Measurements from ENCODE around the gene RUNX2.

RUNX2 gene

GRCh38 chr6:45351667-45352066 lies 23.5 kb downstream of the RUNX2 start:
- no peak for DNase-seq (ENCODE audit: low read depth)

GRCh38 chr6:45353654-45354053 lies 25.5 kb downstream of the RUNX2 start:
- DNase-seq (ENCODE audit: low read depth), result no peak

- no peak for DNase-seq (ENCODE audit: low read depth)
Observed at GRCh38 chr6:45364466-45364865, 36.3 kb downstream of the RUNX2 start.

GRCh38 chr6:45365036-45365435 lies 36.9 kb downstream of the RUNX2 start:
- DNase-seq (ENCODE audit: low read depth), result no peak

GRCh38 chr6:45366534-45366933 lies 38.4 kb downstream of the RUNX2 start:
- DNase-seq (ENCODE audit: low read depth), result no peak

- DNase-seq (ENCODE audit: low read depth), result no peak
Observed at GRCh38 chr6:45367999-45368398, 39.9 kb downstream of the RUNX2 start.

- no peak for DNase-seq (ENCODE audit: low read depth)
Observed at GRCh38 chr6:45369870-45370269, 41.7 kb downstream of the RUNX2 start.

GRCh38 chr6:45371924-45372573 lies 43.9 kb downstream of the RUNX2 start:
- no peak for DNase-seq (ENCODE audit: low read depth)

- DNase-seq (ENCODE audit: low read depth), result no peak
Observed at GRCh38 chr6:45375449-45375848, 47.3 kb downstream of the RUNX2 start.

GRCh38 chr6:45376310-45377042 lies 48.3 kb downstream of the RUNX2 start:
- no peak for DNase-seq (ENCODE audit: low read depth)

GRCh38 chr6:45377043-45377553 lies 49.0 kb downstream of the RUNX2 start:
- no peak for DNase-seq (ENCODE audit: low read depth)

- peak; percentile 92 for DNase-seq (ENCODE audit: low read depth)
Observed at GRCh38 chr6:45377554-45378333, 49.6 kb downstream of the RUNX2 start, which contains the start of gene SUPT3H. Gene SUPT3H, minus strand, starts transcription at chr6:45377934.

- no peak for DNase-seq (ENCODE audit: low read depth)
Observed at GRCh38 chr6:45378334-45378926, 50.3 kb downstream of the RUNX2 start.

GRCh38 chr6:45382391-45382790 lies 54.3 kb downstream of the RUNX2 start:
- no peak for DNase-seq (ENCODE audit: low read depth)

- no peak for DNase-seq (ENCODE audit: low read depth)
Observed at GRCh38 chr6:45386501-45386900, 58.4 kb downstream of the RUNX2 start.

GRCh38 chr6:45387236-45387635 lies 59.1 kb downstream of the RUNX2 start:
- no peak for DNase-seq (ENCODE audit: low read depth)

GRCh38 chr6:45388328-45388727 lies 60.2 kb downstream of the RUNX2 start:
- no peak for DNase-seq (ENCODE audit: low read depth)

GRCh38 chr6:45394586-45395095 lies 66.5 kb downstream of the RUNX2 start:
- DNase-seq (ENCODE audit: low read depth), result no peak

- DNase-seq (ENCODE audit: low read depth), result no peak
Observed at GRCh38 chr6:45398075-45398813, 70.1 kb downstream of the RUNX2 start.

GRCh38 chr6:45400021-45400420 lies 71.9 kb downstream of the RUNX2 start:
- no peak for DNase-seq (ENCODE audit: low read depth)

- DNase-seq (ENCODE audit: low read depth), result no peak
Observed at GRCh38 chr6:45411959-45412358, 83.8 kb downstream of the RUNX2 start.

Data from stimulated activated CD8-positive, alpha-beta memory T cell treated with anti-CD3 and anti-CD28 coated beads, Interleukin-12 subunit alpha, Interleukin-12 subunit beta, amount 100 ng/mL, for 4 hours (primary cell).